Esophagus muscularis mucosa (tissue), 3 donors: Measurements from ENCODE around the gene QSOX2.

Source experiments
- CTCF ChIP-seq, 3 experiments: fragments of 200-600 bp in 2 of 3; fragments of 450-650 bp in 1 of 3; sonication (generic) in 2 of 3; IDR thresholded peaks; one replicate each; pipeline ENCODE4 v1.5.1; 2017 to 2019; ENCODE audit warnings: antibody characterized with exemption in 3 of 3, mild to moderate bottlenecking in 2 of 3, moderate library complexity in 1 of 3
- POLR2A ChIP-seq: fragments of 450-650 bp; IDR thresholded peaks from one replicate; pipeline ENCODE4 v1.6.1; 2017; ENCODE audit warnings: antibody characterized with exemption, moderate library complexity, mild to moderate bottlenecking, low read depth
- POLR2AphosphoS5 ChIP-seq, 2 donors: sonication (generic); formaldehyde crosslinking; IDR thresholded peaks; one replicate each; pipeline ENCODE4 v1.6.1; 2017; ENCODE audit warnings: antibody characterized with exemption in 2 of 2

GRCh38 chr9:136182420-136182787, 63.2 kb downstream of the QSOX2 start:
- TF ChIP-seq CTCF (IDR thresholded peaks at IDR 0.05) (no peak), POLR2A (no peak), POLR2AphosphoS5 (IDR thresholded peaks at IDR 0.05) (no peak)
